K562 (cell line): ENCODE data around the gene METAP2.

ENCODE experiments used
- EZH2 ChIP-seq: IDR thresholded peaks from 2 replicates; pipeline ENCODE4 v1.6.1; 2012; ENCODE audit warnings: low read depth, mild to moderate bottlenecking, inconsistent platforms, low read length, borderline replicate concordance
- MEF2D ChIP-seq: conservative IDR thresholded peaks from 2 replicates; pipeline ENCODE4 v1.6.1; 2016; ENCODE audit warnings: low read depth, missing genetic modification characterization, missing compliant biosample characterization
- PATZ1 ChIP-seq: fragments of 250-450 bp; sonication (Bioruptor Pico); IDR thresholded peaks from 2 replicates; pipeline ENCODE4 v1.5.0; 2020; ENCODE audit warnings: mild to moderate bottlenecking, borderline replicate concordance
- POLR2AphosphoS2 ChIP-seq: IDR thresholded peaks from 2 replicates; pipeline ENCODE4 v1.6.1; 2012; ENCODE audit warnings: low read length, improper control_type of control experiment
- SIN3B ChIP-seq: fragments of 450-650 bp; IDR thresholded peaks from 2 replicates; pipeline ENCODE4 v1.6.1; 2017; ENCODE audit warnings: low read depth, mild to moderate bottlenecking, moderate library complexity
- ZC3H11A ChIP-seq: IDR thresholded peaks from 2 replicates; pipeline ENCODE4 v1.6.1; 2012; ENCODE audit warnings: low read depth, low read length, improper control_type of control experiment
- ZNF780A ChIP-seq: fragments of 250-450 bp; sonication (Bioruptor Pico); IDR thresholded peaks from 2 replicates; pipeline ENCODE4 v1.5.0; 2021; ENCODE audit warnings: mild to moderate bottlenecking

- TF ChIP-seq ZNF780A (CRISPR knock-in tag) (no peak), POLR2AphosphoS2 (no peak), ZC3H11A (no peak), EZH2 (no peak), SIN3B (no peak), MEF2D (tag) (no peak), PATZ1 (CRISPR knock-in tag) (no peak)
Measured at GRCh38 chr12:95459310-95459709, 14.6 kb upstream of the METAP2 start.
